Thyroid gland (tissue), 4 donors: ENCODE data around the gene LLGL1.

Source experiments
- CTCF ChIP-seq, 6 experiments: fragments of 200-600 bp in 3 of 6; fragments of 450-650 bp in 3 of 6; sonication (generic) in 3 of 6; IDR thresholded peaks; one replicate each; pipeline ENCODE4 v1.5.1; 2016 to 2019; ENCODE audit warnings: antibody characterized with exemption in 6 of 6, mild to moderate bottlenecking in 2 of 6, inconsistent platforms in 1 of 6, moderate library complexity in 1 of 6
- POLR2A ChIP-seq, 2 donors: fragments of 450-650 bp; IDR thresholded peaks; one replicate each; pipeline ENCODE4 v1.6.1; 2017; ENCODE audit warnings: antibody characterized with exemption in 2 of 2, mild to moderate bottlenecking in 2 of 2, moderate library complexity in 1 of 2

GRCh38 chr17:18246880-18247612 is 21.6 kb downstream of the LLGL1 start:
- TF ChIP-seq CTCF (IDR thresholded peaks at IDR 0.05) (no peak), POLR2A (IDR thresholded peaks at IDR 0.05) (no peak)
